HCT116 (cell line): ENCODE measurements around the gene HOXD9.

Experiments used
- CEBPB ChIP-seq: IDR thresholded peaks from 2 replicates; pipeline ENCODE4 v1.6.1; 2012; ENCODE audit warnings: low read depth
- EGR1 ChIP-seq: IDR thresholded peaks from 2 replicates; pipeline ENCODE4 v1.6.1; 2012; ENCODE audit warnings: low read depth
- EZH2 ChIP-seq: fragments of 200-600 bp; sonication (generic); IDR thresholded peaks from 2 replicates; pipeline ENCODE4 v1.6.1; 2017; ENCODE audit warnings: antibody characterized with exemption, mixed run types
- EZH2phosphoT487 ChIP-seq: fragments of 200-600 bp; IDR thresholded peaks from 2 replicates; pipeline ENCODE4 v1.6.1; 2018; ENCODE audit warnings: antibody characterized with exemption, borderline replicate concordance
- JUND ChIP-seq: IDR thresholded peaks from 2 replicates; pipeline ENCODE4 v1.6.1; 2012
- POLR2A ChIP-seq: IDR thresholded peaks from 2 replicates; pipeline ENCODE4 v1.7.0; 2011; ENCODE audit warnings: borderline replicate concordance; ENCODE audit not compliant: insufficient read depth, insufficient read length; ENCODE audit errors: extremely low read depth
- POLR2AphosphoS5 ChIP-seq: IDR thresholded peaks from 2 replicates; pipeline ENCODE4 v1.6.1; 2011; ENCODE audit warnings: mild to moderate bottlenecking, low read depth, low read length, moderate library complexity
- RAD21 ChIP-seq: IDR thresholded peaks from 2 replicates; pipeline ENCODE4 v1.6.1; 2012; ENCODE audit warnings: low read depth, mild to moderate bottlenecking
- SIN3A ChIP-seq: IDR thresholded peaks from 2 replicates; pipeline ENCODE4 v1.6.1; 2012; ENCODE audit warnings: low read depth
- SRF ChIP-seq: IDR thresholded peaks from 2 replicates; pipeline ENCODE4 v1.6.1; 2012; ENCODE audit warnings: low read depth
- ZNF274 ChIP-seq: fragments of 200-500 bp; sonication (Bioruptor generic); IDR thresholded peaks from 2 replicates; pipeline ENCODE4 v1.6.1; 2014; ENCODE audit warnings: mild to moderate bottlenecking, low read depth, low read length, inconsistent platforms
- TF ChIP-seq, protein P1 (sequence below), 3 experiments: fragments of 200-600 bp in 1 of 3; sonication (generic) in 1 of 3; IDR thresholded peaks in 2 of 3; conservative IDR thresholded peaks in 1 of 3; 2 replicates each; pipeline ENCODE4 v1.5.1; 2012 to 2017; ENCODE audit warnings: low read depth in 2 of 3, low read length in 2 of 3, antibody characterized with exemption in 1 of 3, borderline replicate concordance in 1 of 3, control low read depth in 1 of 3, mild to moderate bottlenecking in 1 of 3, mixed read lengths in 1 of 3, mixed run types in 1 of 3, moderate library complexity in 1 of 3; ENCODE audit not compliant: insufficient read depth in 1 of 3
- TF ChIP-seq, protein P2 (sequence below): IDR thresholded peaks from 2 replicates; pipeline ENCODE4 v1.6.1; 2012

DNA sequence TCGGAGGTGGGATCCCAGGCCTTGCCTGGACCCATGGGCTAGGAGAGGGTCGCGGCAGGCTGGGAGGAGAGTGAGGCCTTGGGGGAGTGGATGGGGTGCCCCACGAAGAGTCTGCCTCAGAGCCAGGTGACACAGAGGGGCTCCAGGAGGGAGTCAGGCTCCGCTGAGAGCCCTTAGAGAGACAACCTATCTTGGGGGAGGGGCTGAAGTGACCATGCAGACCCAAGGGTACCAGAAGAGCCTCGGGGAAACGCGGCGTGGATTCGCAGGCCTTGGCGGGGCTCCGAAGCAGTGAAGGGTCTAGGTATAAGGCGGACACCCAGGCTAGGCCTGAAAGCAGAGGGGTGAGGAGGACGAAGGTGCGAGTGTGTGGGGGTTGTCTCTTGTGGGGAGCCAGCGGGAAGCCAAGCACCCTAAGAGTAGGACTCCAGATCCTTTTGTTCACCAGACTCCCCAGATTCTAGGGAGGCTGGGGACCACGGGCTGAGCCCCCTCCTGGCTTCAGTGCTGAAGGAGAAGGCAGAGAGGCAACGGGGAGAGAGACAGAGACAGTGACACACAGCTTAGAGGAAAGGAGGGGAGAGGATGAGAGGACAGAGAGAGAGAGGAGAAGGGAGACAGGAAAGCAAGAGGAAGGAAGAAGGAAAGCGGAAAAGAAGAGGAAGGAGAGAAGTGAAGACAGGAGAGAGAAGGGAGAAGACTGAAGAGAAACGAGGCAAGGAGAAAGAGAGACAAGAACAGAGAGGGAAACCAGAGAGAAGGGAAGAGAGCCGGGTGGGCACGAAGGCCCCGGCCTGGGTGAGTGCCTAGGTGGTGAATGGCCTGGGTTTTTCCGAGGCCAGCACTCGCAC is 16.6 kb upstream of the HOXD9 start:
- TF ChIP-seq, protein P1, sequence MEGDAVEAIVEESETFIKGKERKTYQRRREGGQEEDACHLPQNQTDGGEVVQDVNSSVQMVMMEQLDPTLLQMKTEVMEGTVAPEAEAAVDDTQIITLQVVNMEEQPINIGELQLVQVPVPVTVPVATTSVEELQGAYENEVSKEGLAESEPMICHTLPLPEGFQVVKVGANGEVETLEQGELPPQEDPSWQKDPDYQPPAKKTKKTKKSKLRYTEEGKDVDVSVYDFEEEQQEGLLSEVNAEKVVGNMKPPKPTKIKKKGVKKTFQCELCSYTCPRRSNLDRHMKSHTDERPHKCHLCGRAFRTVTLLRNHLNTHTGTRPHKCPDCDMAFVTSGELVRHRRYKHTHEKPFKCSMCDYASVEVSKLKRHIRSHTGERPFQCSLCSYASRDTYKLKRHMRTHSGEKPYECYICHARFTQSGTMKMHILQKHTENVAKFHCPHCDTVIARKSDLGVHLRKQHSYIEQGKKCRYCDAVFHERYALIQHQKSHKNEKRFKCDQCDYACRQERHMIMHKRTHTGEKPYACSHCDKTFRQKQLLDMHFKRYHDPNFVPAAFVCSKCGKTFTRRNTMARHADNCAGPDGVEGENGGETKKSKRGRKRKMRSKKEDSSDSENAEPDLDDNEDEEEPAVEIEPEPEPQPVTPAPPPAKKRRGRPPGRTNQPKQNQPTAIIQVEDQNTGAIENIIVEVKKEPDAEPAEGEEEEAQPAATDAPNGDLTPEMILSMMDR (IDR thresholded peaks at IDR 0.05 in 2 of 3, conservative IDR thresholded peaks at IDR 0.05 in 1 of 3; ENCODE audit: borderline replicate concordance in 1 of 3, insufficient read depth in 1 of 3, low read depth in 2 of 3, low read length in 2 of 3): no peak
- TF ChIP-seq, protein P2, sequence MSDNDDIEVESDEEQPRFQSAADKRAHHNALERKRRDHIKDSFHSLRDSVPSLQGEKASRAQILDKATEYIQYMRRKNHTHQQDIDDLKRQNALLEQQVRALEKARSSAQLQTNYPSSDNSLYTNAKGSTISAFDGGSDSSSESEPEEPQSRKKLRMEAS: no peak
- no peak for TF ChIP-seq RAD21
- no peak for TF ChIP-seq EZH2phosphoT487
- no peak for TF ChIP-seq EZH2
- TF ChIP-seq POLR2A: no peak
- TF ChIP-seq EGR1: no peak
- no peak for TF ChIP-seq ZNF274
- TF ChIP-seq JUND: no peak
- TF ChIP-seq POLR2AphosphoS5: no peak
- TF ChIP-seq CEBPB: no peak
- no peak for TF ChIP-seq SRF
- TF ChIP-seq SIN3A: no peak
